Measurements from ENCODE around the gene RSU1.

RSU1 gene

GRCh38 chr10:16685551-16685950, 131.7 kb downstream of the RSU1 start:
- no peak for DNase-seq (ENCODE audit: low read depth in 1 of 2, low spot score in 1 of 2)

- no peak for DNase-seq (ENCODE audit: low read depth in 1 of 2, low spot score in 1 of 2)
Measured at GRCh38 chr10:16681521-16681920, 135.7 kb downstream of the RSU1 start.

- no peak for DNase-seq (ENCODE audit: low read depth in 1 of 2, low spot score in 1 of 2)
Measured at GRCh38 chr10:16679511-16679910, 137.7 kb downstream of the RSU1 start.

- DNase-seq (ENCODE audit: low read depth in 1 of 2, low spot score in 1 of 2): no peak
Measured at GRCh38 chr10:16675334-16675733, 141.9 kb downstream of the RSU1 start.

DNA sequence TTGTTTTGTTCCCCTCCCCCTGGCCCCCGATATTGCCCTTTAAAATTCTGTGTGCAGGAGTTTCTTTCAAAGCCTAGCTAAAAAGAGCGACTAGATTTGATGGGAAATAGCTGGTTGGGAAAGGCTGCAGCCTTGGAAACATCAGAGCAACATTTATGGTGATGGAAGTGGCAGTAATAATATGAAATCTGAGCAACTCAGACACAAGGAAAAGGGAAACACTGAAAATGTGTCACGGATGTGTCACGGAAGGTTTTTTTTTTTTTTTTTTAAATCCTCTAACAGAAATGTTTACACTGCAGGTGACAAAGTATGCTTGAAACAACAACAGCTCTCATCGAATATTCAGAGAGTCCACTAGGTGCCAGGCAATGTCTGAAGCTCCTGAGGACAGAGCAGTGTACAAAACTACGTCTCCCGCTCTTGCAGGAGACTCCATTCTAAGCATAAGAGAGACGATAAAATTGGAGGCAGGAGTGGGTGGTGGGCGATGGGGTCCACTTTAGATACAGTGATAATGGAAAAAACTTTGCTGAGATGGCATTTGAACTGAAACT, 143.0 kb downstream of the RSU1 start:
- DNase-seq (ENCODE audit: low read depth in 1 of 2, low spot score in 1 of 2): no peak

- no peak for DNase-seq (ENCODE audit: low read depth in 1 of 2, low spot score in 1 of 2)
Measured at GRCh38 chr10:16673443-16673842, 143.8 kb downstream of the RSU1 start.

DNA sequence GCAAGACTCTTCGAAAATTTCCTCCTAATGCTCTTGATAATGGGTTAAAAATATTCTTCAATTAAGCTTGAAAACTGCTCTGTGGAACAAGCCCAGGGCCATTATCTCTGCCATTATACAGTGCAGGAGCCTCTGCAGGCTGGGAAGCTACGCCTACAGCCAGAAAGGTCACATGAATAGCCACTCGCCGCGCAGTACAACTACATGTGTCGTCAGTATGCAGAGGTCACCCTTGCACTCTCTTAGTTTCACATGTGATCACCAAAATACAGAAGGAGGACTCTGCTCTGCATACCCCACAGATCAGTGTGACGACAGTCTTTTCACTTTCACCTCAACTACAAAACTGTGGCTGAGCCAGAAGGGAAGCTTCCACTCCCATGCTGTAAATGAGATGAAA, 153.8 kb downstream of the RSU1 start:
- DNase-seq (ENCODE audit: low read depth in 1 of 2, low spot score in 1 of 2): no peak

DNA sequence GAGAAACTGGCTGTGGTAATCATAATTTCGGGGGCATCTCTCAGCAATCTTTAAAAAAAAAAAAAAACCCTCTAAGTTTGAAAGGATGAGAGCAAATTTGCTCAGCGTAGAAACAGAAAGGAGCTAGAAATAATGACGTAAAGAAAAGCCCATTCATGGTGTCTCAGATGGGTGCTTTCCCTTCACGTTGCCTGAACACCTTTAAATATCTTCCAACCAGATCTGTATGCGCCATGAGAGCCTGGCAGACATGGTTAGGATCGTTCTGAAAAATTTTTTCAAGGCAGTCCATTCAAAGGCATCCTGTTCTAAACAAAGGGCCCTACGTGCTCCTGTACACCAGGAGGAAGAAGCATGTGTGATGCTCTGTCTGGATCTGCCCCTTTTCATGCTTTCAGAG, 154.3 kb downstream of the RSU1 start:
- DNase-seq (ENCODE audit: low read depth in 1 of 2, low spot score in 1 of 2): no peak

DNA sequence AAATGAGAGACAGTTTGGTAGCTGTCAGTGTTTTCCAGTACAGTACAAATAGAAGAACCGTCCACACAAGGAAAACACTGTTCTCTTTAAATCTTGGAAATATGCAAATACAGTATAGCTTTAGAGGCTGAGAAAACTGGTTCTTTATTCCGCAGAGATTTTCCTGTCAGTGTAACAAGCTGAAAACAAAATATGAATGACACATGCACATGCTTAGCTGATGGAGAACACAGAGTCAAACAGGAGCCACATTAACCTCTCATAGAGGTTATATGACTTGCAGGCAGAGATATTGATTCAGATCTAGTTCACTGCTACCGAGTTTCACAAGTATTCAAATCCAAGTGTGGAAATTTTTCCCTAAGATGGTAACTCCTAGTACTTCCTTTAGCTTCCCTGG, 160.3 kb downstream of the RSU1 start:
- no peak for DNase-seq (ENCODE audit: low read depth in 1 of 2, low spot score in 1 of 2)

- no peak for DNase-seq (ENCODE audit: low read depth in 1 of 2, low spot score in 1 of 2)
Measured at GRCh38 chr10:16653224-16653623, 164.0 kb downstream of the RSU1 start.

DNA sequence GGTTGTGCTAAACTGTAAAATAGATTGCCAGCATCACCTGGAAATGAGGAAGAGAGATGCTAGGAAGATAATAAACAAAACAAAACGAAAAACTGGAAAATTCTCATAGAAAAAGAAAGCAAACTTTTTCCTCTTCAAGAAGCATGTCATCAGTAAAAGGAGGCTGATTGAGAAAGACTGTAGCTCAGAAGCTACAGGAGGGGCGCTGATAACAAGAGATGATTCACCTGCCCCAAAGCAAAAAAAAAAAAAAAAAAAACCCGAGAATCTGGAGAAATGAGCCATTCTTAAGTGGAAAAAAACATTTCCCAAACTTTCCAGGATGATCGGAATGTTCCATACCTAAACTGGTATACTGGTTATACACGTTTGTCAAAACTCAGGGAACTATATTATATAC, 165.1 kb downstream of the RSU1 start:
- DNase-seq (ENCODE audit: low read depth in 1 of 2, low spot score in 1 of 2): no peak

- DNase-seq (ENCODE audit: low read depth in 1 of 2, low spot score in 1 of 2): no peak
Measured at GRCh38 chr10:16649757-16650156, 167.5 kb downstream of the RSU1 start.

DNA sequence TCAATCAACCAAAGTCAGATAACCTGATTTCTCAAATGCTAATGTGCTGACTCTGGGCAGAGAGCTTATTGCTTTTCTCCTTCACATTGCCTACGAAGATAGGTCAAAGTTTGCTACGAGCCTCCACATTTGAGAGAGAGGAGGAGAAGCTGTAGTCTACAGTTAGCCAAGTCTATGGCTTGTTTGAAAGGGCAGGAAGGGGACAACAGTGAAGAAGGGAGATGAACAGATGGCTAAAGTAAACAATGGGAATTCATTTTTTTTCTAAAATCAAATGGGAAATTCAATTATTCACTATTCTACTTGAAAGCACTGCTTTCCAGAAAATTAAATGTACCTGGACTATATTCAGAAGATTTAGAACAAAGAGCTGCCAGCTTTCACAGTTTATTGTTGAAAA, 168.9 kb downstream of the RSU1 start:
- DNase-seq (ENCODE audit: low read depth in 1 of 2, low spot score in 1 of 2): no peak

DNA sequence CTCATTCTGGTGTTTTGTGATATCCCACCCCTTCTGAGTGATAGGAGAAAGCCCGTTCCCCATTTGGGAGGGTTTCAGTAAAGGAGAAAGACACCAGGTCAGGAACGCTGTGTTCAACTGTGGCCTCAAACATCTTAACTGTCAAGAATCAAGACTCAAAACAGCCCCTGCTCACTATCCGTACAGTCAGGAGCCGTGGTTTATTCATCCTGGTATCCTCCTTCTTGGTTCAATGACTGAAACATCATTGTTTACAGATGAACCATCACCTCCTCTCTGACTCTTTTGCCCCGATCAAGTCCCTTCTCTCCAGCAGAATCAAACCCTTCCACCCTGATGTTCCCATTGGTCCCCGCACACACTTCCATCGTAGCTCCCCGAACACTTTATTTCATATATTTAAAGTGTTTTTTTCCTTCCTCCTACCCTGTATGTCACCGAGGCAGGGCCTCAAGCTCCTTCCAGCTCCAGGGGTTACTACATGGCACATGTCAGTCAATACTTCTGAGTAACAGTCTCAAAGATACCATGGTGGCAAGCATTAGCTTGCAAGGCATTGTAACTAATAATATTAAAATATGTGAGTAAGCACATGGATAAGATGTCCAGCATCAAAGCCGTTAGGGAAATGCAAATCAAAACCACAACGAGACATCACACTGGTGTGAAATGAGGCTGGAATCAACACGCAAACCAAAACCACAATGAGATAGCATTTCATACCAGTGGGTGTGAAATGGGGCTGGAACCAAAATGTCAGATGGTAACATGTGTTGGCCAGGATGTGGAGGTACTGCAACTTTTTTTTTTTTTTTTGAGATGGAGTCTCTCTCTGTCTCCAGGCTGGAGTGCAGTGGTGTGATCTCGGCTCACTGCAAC, 170.8 kb downstream of the RSU1 start:
- no peak for DNase-seq (ENCODE audit: low read depth in 1 of 2, low spot score in 1 of 2)

DNA sequence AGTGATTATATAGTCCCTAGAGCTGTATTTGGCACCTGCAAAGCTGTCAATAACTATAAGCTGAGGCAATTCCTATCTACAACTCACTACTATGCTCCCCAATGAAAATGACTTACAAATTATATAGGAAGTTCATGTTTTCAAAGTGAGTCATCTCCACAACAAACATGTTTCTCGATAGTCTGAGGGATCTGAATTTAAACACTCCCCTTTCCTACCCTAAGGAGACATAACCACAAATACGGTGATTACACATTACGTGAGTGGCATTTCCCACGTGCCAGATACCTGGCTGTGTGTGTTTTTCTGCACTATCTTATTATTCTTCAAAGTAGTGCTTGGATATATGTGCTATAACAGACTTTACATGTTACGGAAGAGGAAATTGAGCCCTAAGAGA, 173.1 kb downstream of the RSU1 start:
- DNase-seq (ENCODE audit: low read depth in 1 of 2, low spot score in 1 of 2): no peak

DNA sequence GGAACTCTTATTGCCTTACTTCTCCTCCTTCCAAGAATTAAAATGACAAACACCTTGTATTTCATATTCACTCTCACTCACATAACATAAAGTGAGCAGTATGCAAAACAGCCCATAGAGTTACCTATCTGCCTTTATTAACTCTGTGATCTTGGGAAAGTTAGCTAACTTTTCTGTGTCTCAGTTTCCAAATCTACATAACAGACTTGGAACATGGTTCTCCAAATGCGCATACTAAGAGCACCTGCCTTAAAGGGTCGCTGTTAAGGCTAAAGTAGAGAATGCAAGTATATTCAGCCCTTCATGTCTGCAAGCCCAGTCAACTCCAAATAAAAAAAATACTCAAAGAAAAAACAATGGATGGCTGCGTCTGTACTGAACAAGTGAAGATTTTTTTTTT, 173.7 kb downstream of the RSU1 start:
- no peak for DNase-seq (ENCODE audit: low read depth in 1 of 2, low spot score in 1 of 2)

DNA sequence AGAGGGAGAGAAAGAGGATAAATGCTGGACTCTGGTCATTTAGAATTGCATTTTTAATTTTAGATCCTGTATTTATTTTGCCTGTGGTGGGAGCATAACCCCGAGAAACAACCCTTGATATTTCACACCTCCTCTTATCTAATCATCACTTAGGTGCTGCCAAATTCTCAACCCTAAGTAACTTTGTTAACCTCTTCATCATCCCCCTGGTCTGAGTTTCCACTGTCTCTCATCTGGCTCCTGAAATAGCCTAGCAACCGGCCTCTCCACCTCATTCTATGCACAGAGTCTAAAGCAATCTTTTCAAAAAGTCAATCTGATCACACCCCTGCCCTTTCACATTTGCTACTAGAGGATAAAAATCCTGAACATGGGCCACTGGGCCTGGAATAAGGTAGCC, 177.1 kb downstream of the RSU1 start:
- no peak for DNase-seq (ENCODE audit: low read depth in 1 of 2, low spot score in 1 of 2)

- no peak for DNase-seq (ENCODE audit: low read depth in 1 of 2, low spot score in 1 of 2)
Measured at GRCh38 chr10:16639471-16639870, 177.8 kb downstream of the RSU1 start.

- DNase-seq (ENCODE audit: low read depth in 1 of 2, low spot score in 1 of 2): no peak
Measured at GRCh38 chr10:16632996-16633395, 184.2 kb downstream of the RSU1 start.

GRCh38 chr10:16626697-16627096, 190.5 kb downstream of the RSU1 start:
- DNase-seq (ENCODE audit: low read depth in 1 of 2, low spot score in 1 of 2): no peak

GRCh38 chr10:16612981-16613355, 204.3 kb downstream of the RSU1 start:
- no peak for DNase-seq (ENCODE audit: low read depth in 1 of 2, low spot score in 1 of 2)

- DNase-seq (ENCODE audit: low read depth in 1 of 2, low spot score in 1 of 2): no peak
Measured at GRCh38 chr10:16612115-16612980, 204.9 kb downstream of the RSU1 start.

Measured in stimulated activated CD4-positive, alpha-beta T cell treated with anti-CD3 and anti-CD28 coated beads, Interleukin-15, amount 100 ng/mL, for 1 hour (primary cell).